ENCODE data around the gene EBNA1BP2.
"Not testable (repeated sequence)": the region's sequence is repeated elsewhere in the genome, so short reads cannot be mapped to it uniquely, and the experiment has no call there.

EBNA1BP2 gene

DNA sequence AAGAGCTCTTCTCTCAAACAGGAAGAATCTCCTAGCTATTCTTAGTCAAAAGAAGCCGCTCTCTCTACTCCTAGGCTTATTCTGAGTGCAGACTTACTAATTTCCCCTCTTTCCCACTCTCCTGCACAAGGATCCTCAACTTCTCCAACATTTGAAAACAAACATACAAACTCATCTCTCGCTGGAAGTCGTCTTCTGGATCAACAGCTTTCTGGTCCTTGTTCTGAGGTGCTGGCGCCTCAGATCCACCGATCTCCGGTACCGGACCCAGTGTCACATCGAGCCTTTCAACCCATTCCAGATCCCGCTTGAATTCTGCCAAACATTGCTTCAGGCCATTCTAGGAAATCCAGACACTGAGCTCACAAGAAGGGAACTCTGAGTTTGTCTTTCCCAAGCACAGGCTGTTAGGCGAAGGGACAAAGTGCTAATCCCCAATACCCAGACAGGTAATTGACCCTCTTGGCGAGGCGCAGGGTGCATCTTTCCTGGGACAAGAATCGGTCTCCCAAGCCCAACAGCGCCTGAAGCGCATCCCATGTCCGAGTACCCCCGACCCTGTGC lies 696 bp downstream of the EBNA1BP2 start:
- DNase-seq = no peak

DNA sequence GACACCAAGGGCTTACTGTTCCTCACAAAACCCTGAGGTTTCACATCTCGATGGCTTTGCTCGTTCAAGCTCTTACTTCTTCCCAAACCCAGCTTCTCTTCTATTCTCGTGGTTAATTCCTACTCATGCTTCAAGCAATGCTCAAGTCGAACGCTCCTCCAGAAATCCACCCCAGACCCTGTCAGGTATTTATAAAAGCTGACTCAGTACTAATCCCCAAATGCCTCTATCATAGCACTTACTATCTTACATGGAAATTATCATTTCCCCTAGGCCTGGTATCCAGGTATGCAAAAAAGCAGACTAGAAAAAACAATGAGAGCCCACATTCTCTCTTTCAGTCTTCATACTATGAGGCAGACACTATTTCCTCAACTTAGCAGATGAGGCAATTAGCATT lies 6.3 kb downstream of the EBNA1BP2 start:
- no peak for DNase-seq

DNA sequence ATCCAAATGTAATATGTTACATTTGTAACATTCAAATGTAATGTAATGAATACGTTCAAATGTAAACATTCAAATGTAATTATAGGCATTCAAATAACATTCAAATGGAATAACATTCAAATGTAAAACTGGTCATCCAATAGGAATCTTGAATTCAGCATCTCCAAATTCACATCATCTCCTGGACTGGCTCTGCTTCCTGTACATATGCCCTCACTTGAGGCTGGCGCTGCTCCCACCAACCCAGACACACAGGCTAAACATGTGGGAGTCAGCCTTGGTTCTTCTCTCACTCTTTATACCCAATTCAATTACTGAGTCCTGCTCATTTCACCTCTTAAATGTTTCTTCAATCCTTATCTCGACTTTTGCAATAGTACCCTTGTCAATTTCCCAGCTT lies 6.9 kb downstream of the EBNA1BP2 start:
- DNase-seq = no peak

DNA sequence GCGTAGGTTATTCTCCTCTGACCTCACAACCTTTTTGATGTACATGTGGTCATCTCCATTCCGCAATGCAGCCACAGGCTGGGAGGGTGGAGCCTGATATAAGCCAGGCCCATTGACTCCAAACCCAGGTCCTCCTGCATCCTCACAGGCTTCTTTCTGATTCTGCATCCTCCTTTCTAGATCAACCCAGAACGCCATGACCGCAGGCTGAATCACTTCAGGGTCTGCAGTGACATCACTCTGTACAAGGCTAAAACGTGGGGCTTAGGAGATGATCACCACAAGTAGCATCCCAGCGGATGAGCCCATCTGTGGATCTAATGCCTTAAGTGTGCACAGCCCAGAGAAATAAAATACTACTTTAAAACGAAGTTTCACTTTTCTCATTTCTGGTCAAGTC lies 16.1 kb downstream of the EBNA1BP2 start:
- no peak for DNase-seq

GRCh38 chr1:43153443-43153842 lies 18.6 kb downstream of the EBNA1BP2 start:
- DNase-seq = no peak

GRCh38 chr1:43152866-43153265 lies 19.2 kb downstream of the EBNA1BP2 start:
- DNase-seq = no peak

GRCh38 chr1:43149889-43150288 lies 22.2 kb downstream of the EBNA1BP2 start:
- DNase-seq = no peak

GRCh38 chr1:43147625-43148327 lies 24.3 kb downstream of the EBNA1BP2 start:
- DNase-seq = peak in 1 of 2 donors; percentile 6

DNA sequence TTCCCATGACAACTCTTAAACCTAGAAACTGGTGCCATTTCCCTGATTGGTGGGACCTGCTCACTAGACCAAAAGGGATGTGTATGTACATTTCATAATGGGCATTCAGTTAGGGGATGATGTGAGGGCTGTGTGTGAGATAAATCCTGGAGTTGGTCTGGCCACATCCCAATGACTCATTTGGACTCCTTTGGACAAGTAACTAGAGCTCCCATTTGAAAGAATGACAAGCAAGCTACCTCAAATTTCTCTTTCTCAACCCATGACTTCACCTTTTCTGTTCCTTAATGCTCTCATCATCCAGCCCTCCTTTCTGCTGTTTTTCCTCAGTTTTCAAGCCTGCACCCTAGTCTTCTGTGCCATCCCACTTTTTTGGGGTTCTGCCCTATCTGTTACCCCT lies 27.9 kb downstream of the EBNA1BP2 start:
- no peak for DNase-seq

DNA sequence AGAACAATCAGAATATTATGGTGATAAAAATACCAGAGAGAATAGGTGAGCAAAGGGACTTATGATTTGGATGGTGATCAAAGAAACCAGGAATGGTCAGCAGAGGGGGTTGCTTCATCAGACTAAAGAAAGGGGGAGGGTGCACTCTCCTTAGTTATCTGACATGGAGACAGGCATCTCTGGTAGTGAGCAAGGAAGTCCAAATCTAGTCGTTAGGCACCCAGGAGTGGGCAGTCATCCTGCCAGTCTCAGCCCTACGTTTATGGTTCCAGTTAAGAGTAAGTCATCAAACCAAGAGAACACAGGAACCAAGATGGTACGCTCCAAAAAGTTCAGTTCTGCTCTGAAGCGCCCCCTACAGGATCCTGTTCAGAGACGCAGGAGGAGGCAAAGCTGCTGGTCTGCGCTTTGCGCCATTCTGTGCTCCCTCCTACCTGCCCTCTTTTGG lies 28.6 kb downstream of the EBNA1BP2 start:
- DNase-seq = no peak

GRCh38 chr1:43140583-43140982 lies 31.5 kb downstream of the EBNA1BP2 start:
- no peak for DNase-seq

DNA sequence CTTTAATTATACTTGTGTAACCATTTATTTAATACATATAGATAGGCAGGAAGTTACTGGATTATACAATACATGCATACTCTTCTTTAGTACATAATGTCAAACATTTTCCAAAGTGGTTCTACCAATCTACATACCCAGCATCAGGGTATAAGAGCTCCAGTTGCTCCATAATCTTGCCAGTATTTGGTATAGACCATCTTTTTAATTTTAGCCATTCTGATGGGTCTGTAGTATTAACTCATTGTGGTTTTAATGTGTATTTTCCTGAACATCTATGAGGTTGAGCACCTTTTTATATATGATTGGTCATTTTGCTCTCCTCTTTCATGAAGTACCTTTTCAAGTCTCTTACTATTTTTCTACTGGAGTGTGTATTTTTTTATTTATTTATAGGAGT lies 32.1 kb downstream of the EBNA1BP2 start:
- DNase-seq = no peak

DNA sequence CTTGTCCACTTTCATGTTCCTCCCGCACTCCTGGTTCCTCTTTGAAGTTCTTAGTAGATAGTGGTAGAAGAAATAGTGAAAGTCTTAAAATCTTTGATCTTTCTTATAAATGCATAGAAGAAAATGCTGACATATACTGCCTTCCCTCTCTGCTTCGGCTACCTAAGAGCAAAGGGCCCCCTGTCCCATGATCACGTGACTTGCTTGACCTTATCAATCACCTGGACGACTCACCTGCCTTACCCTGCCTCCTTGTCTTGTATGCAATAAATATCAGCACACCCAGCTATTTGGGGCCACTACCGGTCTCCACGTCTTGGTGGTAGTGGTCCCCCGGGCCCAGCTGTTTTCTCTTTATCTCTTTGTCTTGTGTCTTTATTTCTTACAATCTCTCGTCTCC lies 32.8 kb downstream of the EBNA1BP2 start:
- not testable (repeated sequence) for DNase-seq

GRCh38 chr1:43137445-43138052 lies 34.5 kb downstream of the EBNA1BP2 start:
- no peak for DNase-seq

DNA sequence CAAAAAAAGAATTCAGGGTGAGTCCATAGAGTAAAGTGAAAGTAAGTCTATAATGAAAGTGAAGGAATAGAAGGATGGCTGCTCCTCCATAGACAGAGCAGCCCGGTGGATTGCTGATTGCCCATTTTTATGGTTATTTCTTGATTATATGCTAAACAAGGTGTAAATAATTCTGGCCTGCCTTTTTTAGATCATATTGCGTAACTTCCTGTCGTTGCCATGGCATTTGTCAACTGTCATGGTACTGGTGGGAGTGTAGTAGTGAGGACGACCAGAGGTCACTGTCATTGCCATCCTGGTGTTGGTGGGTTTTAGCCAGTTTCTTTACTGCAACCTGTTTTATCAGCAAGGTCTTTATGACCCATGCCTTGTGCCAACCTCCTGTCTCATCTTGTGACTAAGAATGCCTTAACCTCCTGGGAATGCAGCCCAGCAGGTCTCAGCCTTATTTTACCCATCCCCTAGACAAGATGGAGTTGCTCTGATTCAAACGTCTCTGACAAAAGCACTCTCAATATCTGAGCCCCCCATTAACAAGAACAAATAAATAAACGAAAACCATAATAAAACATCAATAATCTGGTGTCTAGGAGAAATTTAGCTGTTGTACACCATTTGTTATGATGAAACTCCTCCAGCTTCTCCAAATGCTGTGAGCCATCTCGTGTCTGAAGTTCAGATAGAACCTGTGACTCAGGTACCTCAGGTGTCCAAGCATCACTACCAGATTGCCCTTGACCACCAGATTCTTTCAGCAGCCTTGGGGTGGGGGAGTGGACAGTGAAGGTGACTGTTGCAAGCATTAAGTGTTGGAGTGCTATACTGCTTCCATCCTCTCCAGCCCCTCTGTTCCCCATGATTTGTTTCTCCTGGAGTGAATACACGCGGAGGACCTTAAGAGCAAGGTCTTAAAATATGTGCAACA lies 36.0 kb downstream of the EBNA1BP2 start:
- no peak for DNase-seq

DNA sequence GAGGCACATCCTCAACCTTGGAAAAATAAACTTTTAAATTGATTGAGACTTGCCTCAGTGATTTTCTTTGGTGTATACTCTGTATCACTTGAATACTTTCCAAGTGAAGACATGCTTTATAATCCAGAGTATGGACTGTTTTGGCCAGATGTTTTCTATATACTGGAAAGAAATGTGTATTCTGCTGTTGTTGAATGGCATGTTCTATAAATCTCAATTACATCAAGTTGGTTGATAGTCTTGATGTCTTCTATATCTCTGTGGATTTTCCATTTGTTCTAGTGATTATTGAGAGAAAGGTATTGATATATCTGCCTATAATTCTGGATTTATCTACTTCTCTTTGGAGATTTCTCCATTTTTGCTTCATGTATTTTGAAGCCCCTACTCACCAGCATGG lies 37.5 kb downstream of the EBNA1BP2 start:
- no peak for DNase-seq

GRCh38 chr1:43134068-43134467 lies 38.0 kb downstream of the EBNA1BP2 start:
- DNase-seq = no peak

DNA sequence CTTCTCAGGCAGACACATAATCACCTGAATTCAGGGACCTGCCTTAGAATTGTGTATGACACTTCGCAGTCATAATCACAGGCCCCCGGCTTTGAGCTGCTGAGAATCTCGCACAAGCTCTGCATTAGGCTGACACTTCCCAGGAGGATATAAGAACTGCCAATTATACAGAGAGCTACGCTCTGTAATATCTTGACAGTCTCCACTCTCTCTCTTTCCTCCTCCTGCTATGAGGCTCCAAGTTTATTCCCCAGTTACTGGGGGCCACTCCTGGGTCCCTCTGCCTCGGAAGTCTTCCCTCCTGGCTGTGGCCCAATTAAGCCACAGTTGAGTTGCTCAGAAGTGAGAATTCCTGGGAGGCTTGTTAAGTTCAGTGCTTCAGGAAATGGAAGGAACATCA lies 42.7 kb downstream of the EBNA1BP2 start:
- no peak for DNase-seq

- DNase-seq = no peak
Observed at GRCh38 chr1:43128816-43129215, 43.3 kb downstream of the EBNA1BP2 start.

DNA sequence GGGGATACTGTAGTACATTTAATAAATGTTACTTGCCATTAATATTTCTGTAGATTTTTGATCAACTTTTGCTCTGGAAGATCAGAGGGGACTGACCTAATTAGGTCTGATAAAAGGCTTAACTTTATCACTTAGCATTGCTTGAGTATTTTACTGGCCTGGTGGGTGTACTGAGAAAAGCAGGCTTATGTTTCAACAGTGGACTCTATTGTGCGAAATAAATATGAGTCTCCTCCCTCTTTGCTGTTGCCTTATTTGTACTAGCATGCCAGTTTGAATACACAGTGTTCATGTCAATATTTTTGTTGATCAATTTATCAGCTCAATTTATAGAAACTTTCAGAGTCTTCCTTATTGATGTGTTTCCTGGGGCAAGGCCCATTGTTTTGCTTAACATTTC lies 49.1 kb downstream of the EBNA1BP2 start:
- no peak for DNase-seq

GRCh38 chr1:43121256-43121900 lies 50.7 kb downstream of the EBNA1BP2 start:
- no peak for DNase-seq

- DNase-seq = not testable (repeated sequence)
Observed at GRCh38 chr1:43119928-43120586, 52.0 kb downstream of the EBNA1BP2 start.
